SK-N-MC (cell line): ENCODE results near the gene DNAH8.

Source experiments
- DNase-seq: peaks from one replicate; pipeline ENCODE4 v3.0.0-alpha.2; 2011; ENCODE audit warnings: low read depth, low spot score
- H3K27ac ChIP-seq: fragments of 200-600 bp; sonication (generic); 2 replicates; pipeline ENCODE4 v1.5.1; 2016; ENCODE audit warnings: mixed run types
- H3K36me3 ChIP-seq: fragments of 200-600 bp; sonication (generic); 2 replicates; pipeline ENCODE4 v1.6.1; 2017; ENCODE audit warnings: antibody characterized with exemption, low read length, mixed read lengths; ENCODE audit not compliant: insufficient read depth
- H3K4me3 ChIP-seq: fragments of 200-600 bp; sonication (generic); 2 replicates; pipeline ENCODE4 v1.5.1; 2016
- H3K9ac ChIP-seq: fragments of 200-600 bp; sonication (generic); 2 replicates; pipeline ENCODE4 v1.8.0; 2017; ENCODE audit warnings: mixed run types, mixed read lengths; ENCODE audit not compliant: insufficient read length
- H3K9me3 ChIP-seq: fragments of 200-600 bp; sonication (generic); 2 replicates; pipeline ENCODE4 v1.6.1; 2017; ENCODE audit warnings: low read depth, mild to moderate bottlenecking, antibody characterized with exemption, low read length, moderate library complexity, mixed read lengths
- EZH2 ChIP-seq: fragments of 200-600 bp; sonication (generic); IDR thresholded peaks from one replicate; pipeline ENCODE4 v1.6.1; 2017; ENCODE audit warnings: antibody characterized with exemption
- FOXP2 ChIP-seq: optimal IDR thresholded peaks from 2 replicates; pipeline ENCODE3; 2011; ENCODE audit warnings: mild to moderate bottlenecking, moderate library complexity; ENCODE audit not compliant: insufficient read depth; ENCODE audit errors: extremely low read length, control extremely low read depth
- POLR2AphosphoS5 ChIP-seq: IDR thresholded peaks from 2 replicates; pipeline ENCODE4 v1.6.1; 2012; ENCODE audit warnings: mild to moderate bottlenecking, low read depth, low read length, borderline replicate concordance

Gene DNAH8

DNA sequence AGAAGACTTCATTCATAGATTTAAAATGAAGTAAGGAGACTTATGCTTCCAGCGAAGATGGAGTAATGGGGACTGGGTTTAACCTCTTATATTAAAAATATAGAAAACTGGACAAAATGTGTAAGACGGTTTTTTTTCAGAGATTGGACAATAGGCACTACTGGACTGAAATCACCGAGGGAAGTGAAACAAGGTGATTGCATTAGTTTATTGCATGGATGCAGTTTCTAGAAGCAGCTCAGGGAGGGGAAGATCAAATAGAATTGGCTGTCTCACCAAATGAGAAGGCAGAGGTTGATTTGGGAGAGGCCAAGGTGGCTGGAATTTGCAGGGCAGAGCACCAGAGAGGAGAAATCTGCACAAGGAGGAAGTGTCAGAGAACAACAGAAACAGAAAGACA is 162.6 kb downstream of the DNAH8 start:
- Histone ChIP-seq H3K9me3 (no peaks in the 10 kb centered on the region), H3K9ac (no peak overlapping the region)
- no peak for DNase-seq

DNA sequence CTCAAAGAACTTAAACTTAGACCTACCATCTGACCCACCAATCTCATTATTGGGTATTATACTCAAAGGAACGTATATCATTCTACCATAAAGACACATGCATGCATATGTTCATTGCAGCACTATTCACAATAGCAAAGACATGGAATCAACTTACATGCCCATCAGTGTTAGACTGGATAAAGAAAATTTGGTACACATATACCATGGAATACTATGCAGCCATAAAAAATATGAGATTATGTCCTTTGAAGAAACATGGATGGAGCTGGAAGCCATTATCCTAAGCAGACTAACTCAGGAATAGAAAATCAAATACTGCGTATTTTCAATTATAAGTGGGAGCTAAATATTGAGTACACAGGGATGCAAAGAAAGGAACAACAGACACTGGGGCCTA is 167.0 kb downstream of the DNAH8 start:
- Histone ChIP-seq H3K27ac (no peak overlapping the region), H3K9me3 (no peaks in the 10 kb centered on the region), H3K36me3 (no peaks in the 10 kb centered on the region), H3K4me3 (no peak overlapping the region), H3K9ac (no peak overlapping the region)
- no peak for DNase-seq
- TF ChIP-seq EZH2 (no peak), FOXP2 (no peak), POLR2AphosphoS5 (no peak)

More for the DNA sequence above, 162.6 kb downstream of the DNAH8 start:
- TF ChIP-seq POLR2AphosphoS5 (no peak), EZH2 (no peak), FOXP2 (no peak)
- Histone ChIP-seq H3K4me3 (no peak overlapping the region), H3K27ac (no peak overlapping the region), H3K36me3 (no peaks in the 10 kb centered on the region)

DNA sequence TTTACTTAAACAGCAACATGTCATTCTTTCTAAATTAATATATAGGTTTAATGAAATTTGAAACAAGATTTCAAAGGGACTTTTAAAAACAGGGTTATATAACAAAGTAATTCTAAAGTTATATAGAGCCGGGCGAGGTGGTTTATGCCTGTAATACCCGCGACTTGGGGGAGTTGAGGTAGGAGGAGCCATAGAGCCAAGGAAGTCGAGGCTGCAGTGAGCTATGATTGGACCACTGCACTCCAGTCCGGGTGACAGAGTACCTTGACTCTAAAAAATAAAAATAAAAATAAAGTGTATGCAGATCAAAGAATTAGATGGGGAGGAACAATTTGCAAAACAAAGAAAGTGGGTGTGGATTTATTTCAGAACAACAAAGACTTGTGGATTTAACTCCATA is 182.4 kb downstream of the DNAH8 start:
- H3K27ac ChIP-seq = no peak overlapping the region
- TF ChIP-seq FOXP2 = no peak
- TF ChIP-seq POLR2AphosphoS5 = no peak
- no peaks in the 10 kb centered on the region for H3K36me3 ChIP-seq
- H3K9me3 ChIP-seq = no peaks in the 10 kb centered on the region
- no peak for DNase-seq
- no peak overlapping the region for H3K9ac ChIP-seq
- no peak overlapping the region for H3K4me3 ChIP-seq

DNA sequence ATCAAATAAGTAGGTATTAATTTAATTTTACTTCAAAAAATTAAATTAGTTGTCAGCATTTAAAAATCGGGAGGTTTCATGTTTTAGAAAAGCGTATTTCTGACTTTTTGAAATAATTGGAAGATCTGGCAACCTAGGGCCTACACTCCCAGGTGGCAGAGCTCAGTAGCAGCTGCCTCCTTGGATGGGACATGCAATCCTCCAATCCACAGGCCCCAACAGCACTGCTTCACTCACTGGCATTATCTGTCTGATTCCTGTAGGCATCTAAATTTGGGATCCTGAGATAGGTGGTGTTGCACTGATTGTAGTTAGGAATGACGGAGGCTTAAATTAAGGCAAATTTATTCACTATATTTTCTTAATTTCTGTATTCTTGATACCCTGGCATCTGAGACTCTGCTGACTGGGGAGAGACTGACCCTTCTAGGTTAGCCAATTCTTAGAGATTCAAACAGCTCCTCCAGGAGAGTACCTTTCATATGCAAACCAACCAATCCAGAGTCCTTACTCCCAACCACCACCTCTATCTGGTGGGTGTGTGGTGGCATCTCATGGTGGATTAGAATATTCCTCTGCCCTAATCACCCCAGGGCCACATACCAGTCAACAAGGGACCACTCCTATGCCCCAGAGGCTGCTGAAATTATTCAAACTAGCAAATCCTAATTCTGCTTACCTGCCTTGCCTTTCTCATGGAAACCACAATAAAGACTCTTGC is 186.9 kb downstream of the DNAH8 start:
- TF ChIP-seq FOXP2 = no peak
- TF ChIP-seq POLR2AphosphoS5 = no peak
- TF ChIP-seq EZH2 = no peak
- Histone ChIP-seq H3K9ac (no peak overlapping the region), H3K36me3 (no peaks in the 10 kb centered on the region), H3K9me3 (no peaks in the 10 kb centered on the region), H3K4me3 (no peak overlapping the region), H3K27ac (no peak overlapping the region)
- DNase-seq = no peak

DNA sequence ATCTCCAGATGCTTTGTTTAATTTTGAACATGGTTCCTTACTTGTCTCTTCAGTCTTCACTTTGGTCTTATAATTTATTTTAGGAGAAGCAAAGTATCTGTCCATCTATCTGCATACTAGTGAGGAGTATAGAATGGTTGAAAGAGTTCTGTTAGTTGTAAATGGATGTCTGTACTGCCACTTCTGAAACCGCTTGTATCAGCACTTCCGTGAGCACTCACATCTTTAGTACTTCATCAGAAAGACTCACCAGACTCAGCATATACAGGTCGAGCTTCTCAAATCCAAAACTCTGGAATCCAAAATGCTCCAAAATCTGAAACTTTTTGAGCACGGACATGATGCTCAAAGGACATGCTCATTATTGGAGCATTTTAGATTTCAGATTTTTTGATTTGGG is 191.5 kb downstream of the DNAH8 start:
- DNase-seq = no peak
- no peak for TF ChIP-seq POLR2AphosphoS5
- Histone ChIP-seq H3K27ac (no peak overlapping the region), H3K9ac (no peak overlapping the region), H3K4me3 (no peak overlapping the region), H3K36me3 (no peaks in the 10 kb centered on the region), H3K9me3 (no peaks in the 10 kb centered on the region)

DNA sequence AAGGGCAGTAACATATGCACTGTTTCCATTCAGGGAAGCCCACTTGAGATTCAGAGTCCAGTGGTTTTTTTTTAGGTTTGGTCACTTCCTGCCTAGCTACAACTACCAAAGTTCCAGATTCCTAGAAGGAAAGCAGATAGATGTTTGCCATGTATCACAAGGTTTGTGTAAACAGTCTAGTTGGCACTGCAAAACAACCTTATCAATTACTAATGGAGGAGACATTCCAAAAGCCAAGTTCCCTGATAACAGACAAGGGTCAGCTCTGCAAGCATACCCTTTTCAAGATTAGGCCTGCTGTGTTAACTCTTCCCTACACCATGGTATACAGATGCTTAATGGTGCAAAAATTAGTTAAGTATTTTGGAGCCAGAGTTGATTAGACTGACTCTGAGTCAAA is 192.2 kb downstream of the DNAH8 start:
- TF ChIP-seq POLR2AphosphoS5 = no peak
- TF ChIP-seq FOXP2 = no peak
- no peak for TF ChIP-seq EZH2
- Histone ChIP-seq H3K27ac (no peak overlapping the region), H3K36me3 (no peaks in the 10 kb centered on the region), H3K9ac (no peak overlapping the region), H3K9me3 (no peaks in the 10 kb centered on the region), H3K4me3 (no peak overlapping the region)
- no peak for DNase-seq

DNA sequence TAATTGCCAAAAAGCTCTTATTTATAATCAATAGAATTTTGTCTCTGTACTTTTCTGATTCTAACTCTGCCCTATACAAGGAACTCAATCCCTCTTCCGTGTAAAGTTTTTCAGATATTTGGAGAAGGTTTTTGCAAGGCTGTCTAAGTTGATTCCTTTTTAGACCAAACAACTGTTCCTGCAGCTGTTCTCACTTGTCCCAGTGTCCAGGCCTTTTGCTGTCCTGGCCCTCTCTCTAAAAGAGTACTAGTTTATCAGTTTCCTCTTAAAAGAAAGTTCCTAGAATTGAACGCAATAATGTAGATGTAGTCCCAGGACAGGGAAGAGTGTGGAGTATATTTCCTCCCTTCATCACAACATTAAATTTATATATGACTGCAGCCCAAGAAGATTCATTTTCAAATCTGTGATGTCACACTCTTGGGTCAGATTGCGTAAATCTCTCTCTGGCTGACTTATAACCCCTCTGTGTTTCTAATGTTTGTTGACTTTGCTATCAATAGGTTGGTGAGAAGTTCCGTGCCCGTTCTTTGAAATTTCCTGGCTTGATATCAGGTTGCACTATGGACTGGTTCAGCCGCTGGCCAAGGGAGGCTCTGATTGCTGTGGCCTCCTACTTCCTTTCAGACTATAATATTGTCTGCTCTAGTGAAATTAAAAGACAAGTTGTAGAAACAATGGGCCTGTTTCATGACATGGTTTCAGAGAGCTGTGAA is 194.1 kb downstream of the DNAH8 start:
- H3K9me3 ChIP-seq = no peaks in the 10 kb centered on the region
- DNase-seq = no peak
- TF ChIP-seq EZH2 = no peak
- TF ChIP-seq POLR2AphosphoS5 = no peak
- TF ChIP-seq FOXP2 = no peak
- no peak overlapping the region for H3K4me3 ChIP-seq
- no peaks in the 10 kb centered on the region for H3K36me3 ChIP-seq
- H3K9ac ChIP-seq = no peak overlapping the region
- H3K27ac ChIP-seq = no peak overlapping the region

DNA sequence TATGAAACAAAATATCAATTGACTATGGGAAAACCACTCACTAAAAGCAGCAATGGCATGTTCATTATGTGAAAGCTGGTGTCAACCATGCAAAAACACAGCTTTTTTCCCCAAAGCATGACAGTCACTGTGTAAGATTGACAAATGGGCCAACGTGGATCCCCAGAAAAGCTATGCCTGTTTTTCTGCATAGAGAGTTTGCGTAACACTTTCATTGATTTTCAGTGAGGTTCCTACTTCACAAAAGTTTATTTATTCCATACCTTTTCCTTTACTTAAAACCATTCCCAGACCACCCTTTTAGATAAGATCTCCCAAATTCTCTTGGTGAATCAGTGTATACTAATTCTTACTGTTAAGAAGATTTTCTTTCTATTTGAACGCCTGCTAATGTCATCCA is 195.1 kb downstream of the DNAH8 start:
- Histone ChIP-seq H3K36me3 (no peaks in the 10 kb centered on the region), H3K9me3 (no peaks in the 10 kb centered on the region), H3K27ac (no peak overlapping the region), H3K9ac (no peak overlapping the region), H3K4me3 (no peak overlapping the region)
- no peak for DNase-seq
- no peak for TF ChIP-seq POLR2AphosphoS5
- no peak for TF ChIP-seq EZH2
- TF ChIP-seq FOXP2 = no peak

DNA sequence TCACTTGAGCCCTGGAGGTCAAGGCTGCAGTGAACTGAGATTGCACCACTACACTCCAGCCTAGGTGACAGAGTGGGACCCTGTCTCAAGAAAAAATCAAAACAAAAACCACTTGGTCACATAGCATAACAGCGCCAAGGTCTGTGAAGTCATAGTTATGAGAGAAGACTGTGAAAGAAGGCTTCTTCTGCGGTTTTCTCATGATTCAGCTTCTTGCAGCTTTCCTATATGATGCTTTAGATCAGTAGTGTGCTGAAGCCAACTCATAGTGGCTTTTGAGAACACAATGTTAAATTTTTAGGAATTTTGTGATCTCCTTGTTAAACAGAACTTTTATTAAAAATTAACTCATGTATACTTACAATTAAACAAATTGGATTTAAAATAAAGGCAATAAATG is 197.3 kb downstream of the DNAH8 start:
- Histone ChIP-seq H3K36me3 (no peaks in the 10 kb centered on the region), H3K27ac (no peak overlapping the region), H3K9ac (no peak overlapping the region), H3K4me3 (no peak overlapping the region), H3K9me3 (no peaks in the 10 kb centered on the region)
- DNase-seq = no peak
- TF ChIP-seq EZH2 = no peak
- TF ChIP-seq FOXP2 = no peak
- TF ChIP-seq POLR2AphosphoS5 = no peak
